Activated CD4-positive, alpha-beta T cell treated with anti-CD3 and anti-CD28 coated beads, Interleukin-2, amount 50 U/mL, for 4 hours (primary cell): ENCODE data around the gene NOXRED1.
A peak's percentile ranks its signal among the peaks of the same experiment; 100 is the strongest.

Source experiments
- DNase-seq, 2 experiments: peaks; one replicate each; pipeline ENCODE4 v3.0.0-alpha.2; 2020

Gene NOXRED1

GRCh38 chr14:77407158-77407557, 16.2 kb downstream of the NOXRED1 start:
- DNase-seq = no peak

- no peak for DNase-seq
These were observed 16.6 kb downstream of the NOXRED1 start for GRCh38 chr14:77406718-77407117.

GRCh38 chr14:77406086-77406485, 17.2 kb downstream of the NOXRED1 start:
- DNase-seq = no peak

GRCh38 chr14:77403768-77404167, 19.6 kb downstream of the NOXRED1 start:
- no peak for DNase-seq

GRCh38 chr14:77400216-77400615, 23.1 kb downstream of the NOXRED1 start:
- DNase-seq = no peak

- no peak for DNase-seq
These were observed 33.1 kb downstream of the NOXRED1 start for GRCh38 chr14:77390188-77390587.

GRCh38 chr14:77378701-77379100, 44.6 kb downstream of the NOXRED1 start:
- no peak for DNase-seq

- no peak for DNase-seq
These were observed 45.9 kb downstream of the NOXRED1 start for GRCh38 chr14:77377502-77377844.

- peak; percentile 72 for DNase-seq
These were observed 46.4 kb downstream of the NOXRED1 start, which contains the start of the genes SAMD15 and TMED8 for GRCh38 chr14:77376771-77377501. Gene SAMD15, plus strand, starts transcription at chr14:77377379. Its CDS starts 40 bp downstream, at chr14:77377419. Gene TMED8, minus strand, starts transcription at chr14:77377094. Its CDS starts 41 bp downstream, at chr14:77377053.

GRCh38 chr14:77375973-77376770, 47.2 kb downstream of the NOXRED1 start:
- peak; percentile 21 to 23 for DNase-seq

GRCh38 chr14:77375164-77375950, 48.0 kb downstream of the NOXRED1 start:
- no peak for DNase-seq

GRCh38 chr14:77372304-77372841, 51.0 kb downstream of the NOXRED1 start:
- DNase-seq = no peak

- no peak for DNase-seq
These were observed 54.0 kb downstream of the NOXRED1 start for GRCh38 chr14:77369285-77369684.

- no peak for DNase-seq
These were observed 59.2 kb downstream of the NOXRED1 start for GRCh38 chr14:77364146-77364545.

- DNase-seq = no peak
These were observed 63.7 kb downstream of the NOXRED1 start for GRCh38 chr14:77359626-77360025.

GRCh38 chr14:77356899-77357298, 66.4 kb downstream of the NOXRED1 start:
- no peak for DNase-seq

- no peak for DNase-seq
These were observed 67.5 kb downstream of the NOXRED1 start for GRCh38 chr14:77355811-77356210.

- no peak for DNase-seq
These were observed 69.7 kb downstream of the NOXRED1 start for GRCh38 chr14:77353469-77354141.

GRCh38 chr14:77347751-77348150, 75.6 kb downstream of the NOXRED1 start:
- DNase-seq = no peak

- no peak for DNase-seq
These were observed 76.8 kb downstream of the NOXRED1 start for GRCh38 chr14:77346495-77346894.

- DNase-seq = no peak
These were observed 78.8 kb downstream of the NOXRED1 start for GRCh38 chr14:77344377-77344996.
